Colonic mucosa (tissue), 4 donors: ENCODE data around the gene MAGEB1. TPM values are rescaled to one million over a fixed set of nuclear protein-coding genes. Genes with fewer than 3 reads are reported as not detected.

Experiments used
- DNase-seq: peaks from one replicate; pipeline ENCODE4 v3.0.0-alpha.2; 2020
- H3K27ac ChIP-seq: fragments of 200-600 bp; one replicate; pipeline ENCODE4 v1.8.0; 2021
- H3K27me3 ChIP-seq: fragments of 200-600 bp; one replicate; pipeline ENCODE4 v1.8.0; 2021
- H3K36me3 ChIP-seq: fragments of 200-600 bp; one replicate; pipeline ENCODE4 v1.8.0; 2021
- H3K4me1 ChIP-seq: fragments of 200-600 bp; one replicate; pipeline ENCODE4 v1.8.0; 2021; ENCODE audit warnings: mild to moderate bottlenecking
- H3K4me3 ChIP-seq: fragments of 200-600 bp; one replicate; pipeline ENCODE4 v1.8.0; 2021
- H3K9ac ChIP-seq, 2 donors: one replicate each; pipeline ENCODE4 v1.7.0; 2013; ENCODE audit warnings: control low read depth in 2 of 2, low read depth in 2 of 2, low read length in 2 of 2
- H3K9me3 ChIP-seq: fragments of 200-600 bp; one replicate; pipeline ENCODE4 v1.8.0; 2021
- intact Hi-C: fragments of 100-400 bp; cut with DNase I; formaldehyde crosslinking; loops from one replicate; pipeline ENCODE4 v1.14.1; 2022
- total RNA-seq, 2 donors: library from RNA; stranded (reverse); fragmentation: NEBNext Ultra II Directional in 1 of 2; extraction: Animal tissue kit (Norgen Biotek cat#: 25700) in 1 of 2; gene quantifications; one replicate each; pipeline ENCODE4 v1.2.1, GENCODE V29; 2021
- TF ChIP-seq, protein P1 (sequence below): fragments of 200-600 bp; IDR thresholded peaks from one replicate; pipeline ENCODE4 v1.8.0; 2022; ENCODE audit warnings: antibody characterized with exemption, mild to moderate bottlenecking
- donor health status: healthy.
- donor health status: DM: no; HTN: no; CAD: no.
- donor health status: DM: no; HTN: no; CAD: no.

MAGEB1 gene
- total RNA-seq, 2 donors from 2014 or later: not detected

- TF ChIP-seq, protein P1, sequence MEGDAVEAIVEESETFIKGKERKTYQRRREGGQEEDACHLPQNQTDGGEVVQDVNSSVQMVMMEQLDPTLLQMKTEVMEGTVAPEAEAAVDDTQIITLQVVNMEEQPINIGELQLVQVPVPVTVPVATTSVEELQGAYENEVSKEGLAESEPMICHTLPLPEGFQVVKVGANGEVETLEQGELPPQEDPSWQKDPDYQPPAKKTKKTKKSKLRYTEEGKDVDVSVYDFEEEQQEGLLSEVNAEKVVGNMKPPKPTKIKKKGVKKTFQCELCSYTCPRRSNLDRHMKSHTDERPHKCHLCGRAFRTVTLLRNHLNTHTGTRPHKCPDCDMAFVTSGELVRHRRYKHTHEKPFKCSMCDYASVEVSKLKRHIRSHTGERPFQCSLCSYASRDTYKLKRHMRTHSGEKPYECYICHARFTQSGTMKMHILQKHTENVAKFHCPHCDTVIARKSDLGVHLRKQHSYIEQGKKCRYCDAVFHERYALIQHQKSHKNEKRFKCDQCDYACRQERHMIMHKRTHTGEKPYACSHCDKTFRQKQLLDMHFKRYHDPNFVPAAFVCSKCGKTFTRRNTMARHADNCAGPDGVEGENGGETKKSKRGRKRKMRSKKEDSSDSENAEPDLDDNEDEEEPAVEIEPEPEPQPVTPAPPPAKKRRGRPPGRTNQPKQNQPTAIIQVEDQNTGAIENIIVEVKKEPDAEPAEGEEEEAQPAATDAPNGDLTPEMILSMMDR: no peak
- Histone ChIP-seq H3K4me1 (no peaks in the 10 kb centered on the region), H3K27me3 (no peaks in the 10 kb centered on the region), H3K4me3 (no peak overlapping the region), H3K36me3 (no peaks in the 10 kb centered on the region), H3K9ac (no peak overlapping the region), H3K9me3 (no peaks in the 10 kb centered on the region), H3K27ac (no peak overlapping the region)
- intact Hi-C loops: no loop called here
- no peak for DNase-seq
These were observed 26.3 kb upstream of the MAGEB1 start for GRCh38 chrX:30220661-30221060.

GRCh38 chrX:30224536-30224935 is 22.4 kb upstream of the MAGEB1 start:
- no peaks in the 10 kb centered on the region for H3K4me1 ChIP-seq
- no peaks in the 10 kb centered on the region for H3K9me3 ChIP-seq
- TF ChIP-seq, protein P1: no peak
- H3K36me3 ChIP-seq: no peaks in the 10 kb centered on the region
- no peak overlapping the region for H3K27ac ChIP-seq
- no peak overlapping the region for H3K9ac ChIP-seq
- no peak overlapping the region for H3K4me3 ChIP-seq
- H3K27me3 ChIP-seq: no peaks in the 10 kb centered on the region
- intact Hi-C loops: no loop called here
- no peak for DNase-seq

DNA sequence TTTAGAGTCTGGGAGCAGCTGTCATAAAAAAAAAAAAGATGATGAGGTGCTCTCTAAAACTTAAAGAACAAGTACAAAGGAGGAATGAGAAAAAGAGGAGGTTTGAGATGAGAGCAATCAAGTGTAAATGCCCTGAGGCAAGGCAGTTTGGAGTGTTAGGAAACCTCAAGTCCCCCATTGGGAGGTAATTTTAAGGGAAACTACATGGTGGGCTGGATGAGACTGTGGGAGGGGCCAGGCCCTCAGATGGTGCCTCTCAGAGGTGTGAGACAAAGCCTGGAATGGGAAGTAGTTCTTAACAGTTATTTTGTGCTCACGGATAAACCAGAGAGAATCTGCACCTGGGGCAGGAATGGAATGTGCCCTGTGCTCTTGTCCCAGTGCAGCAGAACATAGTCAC is 18.4 kb upstream of the MAGEB1 start:
- no peak for DNase-seq
- no peaks in the 10 kb centered on the region for H3K9me3 ChIP-seq
- no peak overlapping the region for H3K4me3 ChIP-seq
- H3K9ac ChIP-seq: no peak overlapping the region
- intact Hi-C loops: no loop called here
- H3K27ac ChIP-seq: no peak overlapping the region
- no peaks in the 10 kb centered on the region for H3K36me3 ChIP-seq
- no peaks in the 10 kb centered on the region for H3K27me3 ChIP-seq
- TF ChIP-seq, protein P1: no peak
- H3K4me1 ChIP-seq: no peaks in the 10 kb centered on the region

GRCh38 chrX:30230395-30230794 is 16.6 kb upstream of the MAGEB1 start, which contains the start of gene MAGEB3:
Gene MAGEB3, plus strand, starts transcription at chrX:30230657. Its CDS starts 5,268 bp downstream, at chrX:30235925.
- no peak for DNase-seq
- Histone ChIP-seq H3K9me3 (no peaks in the 10 kb centered on the region), H3K27me3 (no peaks in the 10 kb centered on the region), H3K36me3 (no peaks in the 10 kb centered on the region), H3K4me3 (no peak within 1 kb of the TSS), H3K9ac (no peak within 1 kb of the TSS), H3K27ac (no peak within 1 kb of the TSS), H3K4me1 (no peaks in the 10 kb centered on the region)
- intact Hi-C loops: no loop called here
- TF ChIP-seq, protein P1: no peak

DNA sequence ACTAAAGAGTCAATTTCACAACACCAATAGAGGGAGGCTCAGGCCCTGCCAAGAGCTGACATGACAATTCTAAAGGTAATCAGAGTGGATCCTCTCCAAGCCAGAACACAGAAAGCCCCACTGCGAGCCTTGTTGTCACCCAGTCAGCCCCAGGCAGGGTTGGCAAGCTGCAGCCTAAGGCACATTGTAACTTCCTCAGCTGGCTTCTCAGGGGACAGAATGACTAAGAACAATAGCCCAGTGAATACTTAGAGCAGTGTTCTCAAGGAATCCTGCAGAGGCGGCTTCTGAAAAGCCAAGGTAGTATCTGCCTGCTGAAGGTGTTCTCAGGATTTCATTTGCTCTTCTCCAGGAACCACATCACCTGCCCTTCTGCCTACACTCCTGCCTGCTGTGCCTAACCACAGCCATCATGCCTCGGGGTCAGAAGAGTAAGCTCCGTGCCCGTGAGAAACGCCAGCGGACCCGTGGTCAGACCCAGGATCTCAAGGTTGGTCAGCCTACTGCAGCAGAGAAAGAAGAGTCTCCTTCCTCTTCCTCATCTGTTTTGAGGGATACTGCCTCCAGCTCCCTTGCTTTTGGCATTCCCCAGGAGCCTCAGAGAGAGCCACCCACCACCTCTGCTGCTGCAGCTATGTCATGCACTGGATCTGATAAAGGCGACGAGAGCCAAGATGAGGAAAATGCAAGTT is 5.1 kb upstream of the MAGEB1 start, which contains the start of gene MAGEB4:
Gene MAGEB4, plus strand, starts transcription at position 277 of the 692 bp plus-strand sequence. Its CDS starts 136 bp downstream, at position 413.
- TF ChIP-seq, protein P1: no peak
- Histone ChIP-seq H3K4me1 (no peaks in the 10 kb centered on the region), H3K9ac (no peak within 1 kb of the TSS), H3K36me3 (no peaks in the 10 kb centered on the region), H3K27me3 (no peaks in the 10 kb centered on the region), H3K27ac (no peak within 1 kb of the TSS), H3K4me3 (no peak within 1 kb of the TSS), H3K9me3 (no peaks in the 10 kb centered on the region)
- intact Hi-C loops: no loop called here
- DNase-seq: no peak
